GM11168 (cell line): ENCODE data around the gene IGF2.
"Not testable (repeated sequence)": the region's sequence is repeated elsewhere in the genome, so short reads cannot be mapped to it uniquely, and the experiment has no call there.

ENCODE experiments used
- in situ Hi-C: fragments of 300-500 bp; cut with MboI; formaldehyde crosslinking; loops from one replicate; pipeline ENCODE4 v1.12.0; 2022; ENCODE audit warnings: low sequenced_read_pairs; ENCODE audit not compliant: unreplicated experiment

The IGF2 gene

GRCh38 chr11:2127482-2128129, 11.6 kb downstream of the IGF2 start:
- in situ Hi-C loops, result no loop called here

GRCh38 chr11:2126520-2127085, 12.6 kb downstream of the IGF2 start:
- in situ Hi-C loops, result no loop called here

DNA sequence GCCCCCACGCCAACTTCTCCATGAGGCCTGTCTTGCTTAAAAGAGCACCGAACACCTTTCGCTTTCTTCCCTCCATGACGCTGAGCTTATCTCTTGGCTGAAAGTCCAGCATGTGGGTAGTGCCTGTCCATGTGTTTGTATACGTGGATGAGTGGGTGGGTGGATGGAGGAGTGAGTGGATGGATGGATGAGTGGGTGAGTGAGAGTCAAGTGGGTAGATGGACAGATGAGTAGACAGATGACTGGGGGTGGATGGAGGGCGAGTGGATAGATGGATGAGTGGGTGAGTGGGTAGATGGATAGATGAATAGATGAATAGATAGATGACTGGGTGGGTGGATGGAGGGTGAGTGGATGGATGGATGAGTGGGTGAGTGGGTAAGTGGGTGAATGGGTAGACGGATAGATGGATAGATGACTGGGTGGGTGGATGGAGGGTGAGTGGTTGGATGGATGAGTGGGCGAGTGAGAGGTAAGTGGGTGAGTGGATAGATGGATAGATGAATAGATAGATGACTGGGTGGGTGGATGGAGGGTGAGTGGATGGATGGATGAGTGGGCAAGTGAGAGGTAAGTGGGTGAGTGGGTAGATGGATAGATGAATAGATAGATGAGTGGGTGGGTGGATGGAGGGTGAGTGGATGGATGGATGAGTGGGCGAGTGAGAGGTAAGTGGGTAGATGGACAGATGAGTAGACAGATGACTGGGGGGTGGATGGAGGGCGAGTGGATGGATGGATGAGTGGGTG, 14.3 kb downstream of the IGF2 start:
- in situ Hi-C loops, result not testable (repeated sequence)

DNA sequence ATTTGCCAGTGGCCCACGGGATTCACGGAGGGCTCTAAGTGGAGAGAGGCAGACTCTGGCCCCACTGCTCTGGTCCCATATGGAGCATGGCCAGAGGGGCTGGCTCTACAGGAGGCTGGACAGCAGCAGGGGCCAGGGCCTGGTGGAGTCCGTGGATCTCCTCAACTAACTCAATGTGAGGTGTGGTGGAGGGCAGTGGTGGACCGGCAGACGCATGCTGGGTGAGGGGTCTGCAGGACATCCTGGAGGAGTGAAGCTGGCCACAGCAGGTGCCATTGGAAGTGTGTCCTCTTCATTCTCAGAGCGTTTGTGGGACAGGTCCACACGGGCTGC, 15.6 kb downstream of the IGF2 start:
- in situ Hi-C loops, result no loop called here

DNA sequence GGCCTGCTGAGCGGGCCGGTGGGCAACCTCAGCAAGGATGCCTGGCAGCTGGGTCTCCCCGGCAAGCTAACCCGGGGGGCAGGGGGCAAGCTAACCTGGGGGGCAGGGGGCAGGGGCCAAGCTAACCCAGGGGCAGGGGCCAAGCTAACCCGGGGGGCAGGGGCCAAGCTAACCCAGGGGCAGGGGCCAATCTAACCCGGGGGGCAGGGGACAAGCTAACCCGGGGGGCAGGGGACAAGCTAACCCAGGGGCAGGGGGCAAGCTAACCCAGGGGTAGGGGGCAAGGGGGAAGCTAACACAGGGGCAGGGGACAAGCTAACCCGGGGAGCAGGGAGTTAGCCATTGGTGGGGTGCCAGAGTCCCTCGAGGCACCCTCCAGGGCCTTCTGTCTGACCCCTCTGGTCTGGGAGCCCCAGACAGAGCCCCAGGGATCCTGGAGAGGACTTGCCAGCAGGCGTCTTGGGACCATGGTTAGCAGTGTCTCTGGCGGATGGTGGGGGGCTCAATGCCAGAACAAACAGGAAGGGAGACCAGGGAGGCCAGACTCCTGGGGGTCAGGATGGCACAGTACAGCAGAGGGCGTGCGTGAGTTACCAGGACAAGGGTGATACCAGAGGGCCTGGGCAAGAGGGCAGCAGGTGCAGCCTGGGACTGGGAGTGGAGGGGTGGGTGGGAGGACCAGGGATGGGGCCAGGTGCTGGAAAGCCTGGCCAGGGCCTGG, 16.1 kb downstream of the IGF2 start:
- in situ Hi-C loops, result no loop called here

DNA sequence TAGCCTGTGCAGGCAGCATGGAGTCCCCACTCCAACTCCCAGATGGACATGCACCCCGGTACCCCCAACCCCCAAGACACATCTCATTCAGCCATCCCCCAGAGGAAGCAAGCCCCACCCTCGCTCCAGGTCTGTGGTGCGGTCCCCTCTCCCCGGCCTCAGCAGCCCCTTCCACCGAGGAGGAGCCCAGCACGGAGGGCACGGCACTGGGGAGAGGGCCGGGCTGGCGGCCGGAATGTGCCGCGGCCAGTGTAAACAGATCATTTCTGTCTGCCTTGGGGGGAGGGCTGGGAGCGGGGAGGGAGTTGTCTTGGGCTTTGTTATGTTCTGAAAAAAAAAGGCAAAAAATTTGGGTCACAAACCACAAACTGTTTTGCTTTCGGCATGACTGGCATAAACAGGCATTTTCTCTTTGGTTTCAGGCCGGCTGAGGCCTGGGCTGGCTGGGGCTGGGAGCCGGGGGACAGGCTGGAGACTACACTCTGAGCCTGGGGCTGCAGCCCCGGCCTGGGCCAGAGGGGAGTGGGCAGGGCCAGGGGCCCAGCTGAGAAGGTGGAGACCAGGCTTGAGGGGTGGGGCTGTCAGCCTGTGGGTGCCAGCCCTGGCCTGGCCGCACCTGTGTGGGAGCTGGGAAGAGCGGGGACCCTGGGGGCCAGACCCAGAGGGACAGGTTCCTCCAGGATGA, 16.8 kb downstream of the IGF2 start:
- in situ Hi-C loops, result no loop called here

DNA sequence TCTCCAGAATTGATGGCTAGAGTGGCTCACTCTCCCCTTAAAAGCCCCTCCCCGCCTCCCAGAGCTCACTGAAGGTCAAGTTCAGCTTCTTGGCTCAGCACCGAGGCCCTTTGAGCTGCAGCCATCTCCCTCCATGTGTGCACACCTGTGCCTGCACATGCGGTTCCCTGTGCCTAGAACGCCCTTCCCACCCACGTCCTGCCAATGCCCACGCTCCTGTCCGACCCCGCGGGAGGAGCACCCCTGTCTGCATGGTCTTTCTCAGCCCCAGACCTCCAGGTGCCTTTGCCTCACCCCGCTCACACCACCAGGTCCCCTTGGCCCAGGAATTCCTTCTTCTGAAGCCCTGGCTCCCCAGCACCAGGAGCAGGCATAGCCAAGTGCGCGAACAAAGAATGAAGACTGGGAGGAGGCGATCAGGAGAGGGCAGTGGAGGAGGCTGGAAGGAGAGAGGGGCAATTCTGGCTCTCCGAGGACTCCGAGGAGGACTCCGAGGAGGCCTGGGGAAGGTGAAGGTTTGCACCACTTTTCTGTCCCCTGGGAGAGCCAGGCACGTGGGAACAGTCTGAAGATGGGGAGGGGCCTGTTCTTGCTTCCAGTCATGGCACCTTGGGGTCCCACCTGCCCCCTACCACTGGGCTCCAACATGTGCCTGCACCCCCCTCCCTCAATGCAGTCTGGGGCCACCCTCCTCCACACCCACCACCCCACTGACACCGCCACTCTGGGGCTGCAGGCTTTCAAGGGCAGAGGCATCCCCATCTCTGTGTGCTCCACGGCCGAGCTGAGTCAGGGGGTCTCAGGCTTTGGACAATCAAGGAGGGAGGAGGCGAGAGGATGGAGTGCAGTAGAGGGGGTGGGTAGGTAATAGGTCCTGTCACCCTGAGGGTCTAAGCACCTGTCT, 17.7 kb downstream of the IGF2 start:
- in situ Hi-C loops, result no loop called here

DNA sequence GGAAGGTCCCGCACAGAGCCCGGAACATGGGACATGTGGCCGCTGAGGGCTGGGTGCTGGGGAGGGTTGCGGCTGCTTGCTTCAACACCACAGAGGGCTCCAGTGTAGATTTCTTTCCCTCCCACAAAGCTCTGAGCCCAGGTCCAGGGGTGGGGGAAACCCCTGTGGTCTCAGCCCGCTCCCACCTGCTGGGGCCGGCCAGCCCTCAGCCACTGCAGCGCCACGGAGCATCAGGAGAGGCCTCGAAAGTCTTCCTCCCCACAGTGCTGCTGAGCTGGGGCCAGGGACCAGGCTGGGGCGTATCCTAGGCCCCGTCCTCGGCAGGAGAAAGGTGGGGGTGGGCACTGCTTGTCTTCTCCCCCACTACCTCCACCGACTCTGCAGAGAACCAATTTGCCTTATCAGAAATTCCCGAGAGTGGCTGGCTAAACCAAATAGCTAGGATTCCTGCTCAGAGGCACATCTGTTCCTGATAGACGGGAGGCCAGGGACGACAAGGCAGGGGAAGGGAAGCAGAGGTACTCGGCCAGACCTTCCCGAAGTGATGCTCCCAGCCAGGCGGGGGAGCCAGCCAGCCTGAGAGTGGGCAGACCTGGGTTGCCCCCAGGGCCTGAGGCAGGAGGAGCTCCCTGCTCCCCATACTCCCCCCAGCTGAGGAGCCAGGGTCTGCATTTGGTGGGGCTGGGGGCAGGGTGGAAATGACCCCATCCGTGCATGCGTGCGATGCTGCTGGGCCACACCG, 18.7 kb downstream of the IGF2 start:
- in situ Hi-C loops, result no loop called here

GRCh38 chr11:2118677-2119076, 20.5 kb downstream of the IGF2 start:
- in situ Hi-C loops, result no loop called here

DNA sequence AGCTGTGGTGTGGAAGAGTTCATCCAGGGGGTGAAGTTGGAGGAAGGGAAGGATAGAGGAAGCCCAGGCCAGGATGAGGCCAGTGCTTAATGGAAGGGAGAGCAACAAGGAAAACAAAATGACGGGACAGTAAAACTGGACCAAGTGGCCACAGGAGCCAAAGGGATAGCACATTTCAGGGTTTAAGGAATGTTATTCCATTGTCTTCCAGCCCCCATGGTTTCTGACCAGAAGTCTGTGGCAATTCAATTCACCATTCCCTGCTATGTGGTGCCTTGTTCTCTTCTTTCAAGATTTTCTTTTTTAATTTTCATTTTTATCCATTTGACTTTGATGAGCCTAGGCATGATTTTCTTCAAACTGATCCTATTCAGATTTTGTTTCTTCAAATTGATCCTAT, 22.5 kb downstream of the IGF2 start:
- in situ Hi-C loops, result no loop called here

DNA sequence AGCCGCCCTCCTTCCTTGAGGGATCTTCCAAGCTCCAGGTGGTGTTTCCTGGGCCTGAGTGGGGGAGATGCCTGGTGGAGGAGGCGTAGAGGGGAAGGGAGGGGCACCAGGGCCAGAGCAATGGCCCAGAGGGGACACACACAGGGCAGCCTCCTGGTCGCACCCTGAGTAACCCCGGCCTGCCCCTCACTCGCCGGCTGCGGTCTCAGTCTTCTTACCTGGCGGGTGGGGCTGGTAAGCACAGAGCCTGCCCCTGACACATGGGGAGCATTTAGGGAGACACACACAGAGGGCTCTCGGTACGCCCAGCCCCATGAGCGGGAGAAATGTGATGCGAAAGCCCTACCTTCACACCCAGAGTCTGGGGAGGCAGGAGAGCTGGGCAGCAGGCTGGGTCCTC, 23.9 kb downstream of the IGF2 start:
- in situ Hi-C loops, result no loop called here

DNA sequence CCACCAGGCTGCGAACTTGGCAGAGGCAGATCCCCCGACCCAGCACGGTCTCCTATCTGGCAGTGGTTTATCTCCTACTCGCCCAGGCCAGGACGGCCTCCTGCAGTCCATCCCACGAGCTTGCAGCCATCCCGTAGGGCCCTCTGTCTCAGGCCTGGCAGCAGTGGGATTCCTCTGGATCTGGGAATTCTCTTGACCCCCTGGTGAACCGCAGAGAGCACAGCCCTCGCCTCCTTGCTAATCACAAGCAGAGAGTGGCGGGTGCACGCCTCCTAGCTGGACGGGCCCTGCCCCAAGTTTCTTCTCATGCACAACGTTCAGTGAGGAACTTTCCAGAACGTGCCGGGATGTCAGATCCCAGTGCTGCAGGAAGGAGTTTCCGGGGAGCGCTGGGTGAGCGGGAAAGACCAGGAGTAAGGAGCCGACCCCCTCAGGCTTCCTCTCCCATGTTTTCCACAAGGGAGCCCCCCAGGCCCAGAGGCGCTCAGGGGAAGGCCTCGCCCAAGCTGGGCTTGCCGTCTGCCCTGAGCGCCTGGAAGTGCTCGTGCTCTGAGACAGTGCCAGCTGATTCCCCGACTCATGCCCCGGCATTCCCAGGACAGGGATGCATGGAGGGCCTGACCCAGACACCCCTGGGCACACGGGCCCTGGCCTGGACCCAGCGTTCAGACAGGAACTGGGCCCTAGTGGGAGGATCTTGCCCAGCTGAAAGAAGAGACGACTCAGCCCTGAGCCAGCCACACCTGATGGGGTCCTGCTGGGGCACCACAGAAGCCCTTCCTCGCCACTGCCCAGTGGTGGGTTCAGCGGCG, 24.6 kb downstream of the IGF2 start:
- in situ Hi-C loops, result no loop called here

GRCh38 chr11:2113776-2114175, 25.4 kb downstream of the IGF2 start:
- in situ Hi-C loops, result no loop called here

GRCh38 chr11:2110521-2110920, 28.7 kb downstream of the IGF2 start:
- in situ Hi-C loops, result no loop called here

GRCh38 chr11:2109541-2110019, 29.6 kb downstream of the IGF2 start:
- in situ Hi-C loops, result no loop called here

- in situ Hi-C loops, result no loop called here
These were observed 30.3 kb downstream of the IGF2 start for GRCh38 chr11:2108675-2109491.

GRCh38 chr11:2107941-2108630, 31.1 kb downstream of the IGF2 start:
- in situ Hi-C loops, result no loop called here
